A549 (cell line): ENCODE measurements around the gene ACOT11. TPM values are rescaled to one million over a fixed set of nuclear protein-coding genes. Genes with fewer than 3 reads are reported as not detected.

Experiments used
- ATAC-seq, 2 experiments: fragments of 200-7000 bp in 1 of 2; fragments of >200 bp in 1 of 2; cut with Nextera tagmentation in 1 of 2; cut with Tn5 transposase in 1 of 2; 3 replicates each; pipeline versions ENCODE4 v1.8.0 to v1.9.1; 2018 to 2020; ENCODE audit warnings: mild to moderate bottlenecking in 1 of 2, moderate library complexity in 1 of 2
- CTCF ChIA-PET: fragments of 300-600 bp; sonication (Branson Sonifier 250); formaldehyde crosslinking; extraction: SDS; loops from one replicate; lab custom pipeline; 2021; ENCODE audit warnings: antibody characterized with exemption, inconsistent platforms; lab: Yijun Ruan, JAX
- POLR2A ChIA-PET: fragments of 350-600 bp; formaldehyde crosslinking; extraction: SDS; loops from one replicate; lab custom pipeline; 2021; ENCODE audit warnings: antibody characterized with exemption, inconsistent platforms; lab: Yijun Ruan, JAX
- DNase-seq, 2 experiments: peaks; one replicate each; pipeline versions ENCODE4 v3.0.0 to v3.0.0-alpha.2; 2011 to 2016; ENCODE audit warnings: low read depth in 1 of 2, low spot score in 1 of 2
- FAIRE-seq: peaks from 2 replicates; lab custom pipeline; 2011; peaks lifted over from hg19 to GRCh38; lab: Jason Lieb, UNC
- H3K27ac ChIP-seq, 2 experiments: fragments of >200 bp; sonication (Bioruptor Twin); formaldehyde crosslinking; 3 replicates each; pipeline ENCODE4 v1.5.1; 2016 to 2017
- H3K4me1 ChIP-seq: fragments of >200 bp; sonication (Bioruptor Twin); formaldehyde crosslinking; 3 replicates; pipeline ENCODE4 v1.6.1; 2016
- H3K4me2 ChIP-seq: fragments of >200 bp; sonication (Bioruptor Twin); formaldehyde crosslinking; 3 replicates; pipeline ENCODE4 v1.6.1; 2016
- H3K4me3 ChIP-seq: fragments of >200 bp; sonication (Bioruptor Twin); formaldehyde crosslinking; 3 replicates; pipeline ENCODE4 v1.5.1; 2016
- H3K9me3 ChIP-seq: fragments of >200 bp; sonication (Bioruptor Twin); formaldehyde crosslinking; 3 replicates; pipeline ENCODE4 v1.6.1; 2016
- BCL3 ChIP-seq: fragments of >200 bp; sonication (Bioruptor Twin); formaldehyde crosslinking; IDR thresholded peaks from 3 replicates; pipeline ENCODE4 v1.6.1; 2016
- CBX8 ChIP-seq: fragments of 200-600 bp; sonication (generic); IDR thresholded peaks from 2 replicates; pipeline ENCODE4 v1.6.1; 2016
- CEBPB ChIP-seq, 2 experiments: fragments of >200 bp in 1 of 2; sonication (Bioruptor Twin) in 1 of 2; formaldehyde crosslinking in 1 of 2; IDR thresholded peaks; 2 replicates each; pipeline ENCODE4 v1.6.1; 2012 to 2016
- CHD2 ChIP-seq: fragments of 150-350 bp; IDR thresholded peaks from 2 replicates; pipeline ENCODE4 v1.6.1; 2014; ENCODE audit warnings: low read length; ENCODE audit not compliant: partially characterized antibody
- E2F6 ChIP-seq: IDR thresholded peaks from 2 replicates; pipeline ENCODE4 v1.6.1; 2012; ENCODE audit warnings: low read depth, borderline replicate concordance
- EHMT2 ChIP-seq: fragments of 200-600 bp; sonication (generic); IDR thresholded peaks from 2 replicates; pipeline ENCODE4 v1.6.1; 2016; ENCODE audit warnings: antibody characterized with exemption, low read depth, mild to moderate bottlenecking, moderate library complexity
- FOSB ChIP-seq: fragments of 250-450 bp; sonication (Bioruptor Pico); IDR thresholded peaks from 2 replicates; pipeline ENCODE4 v1.5.0; 2020; ENCODE audit warnings: mild to moderate bottlenecking, moderate library complexity
- GATA3 ChIP-seq: IDR thresholded peaks from 2 replicates; pipeline ENCODE4 v1.6.1; 2012; ENCODE audit warnings: borderline replicate concordance
- HEYL ChIP-seq: fragments of 250-450 bp; sonication (Bioruptor Pico); IDR thresholded peaks from 2 replicates; pipeline ENCODE4 v1.8.0; 2021; ENCODE audit warnings: mild to moderate bottlenecking, moderate library complexity
- HMGXB4 ChIP-seq: fragments of 250-450 bp; sonication (Bioruptor Pico); IDR thresholded peaks from 2 replicates; pipeline ENCODE4 v1.5.0; 2021; ENCODE audit warnings: mild to moderate bottlenecking, moderate library complexity, borderline replicate concordance
- HOXA7 ChIP-seq: fragments of 250-450 bp; sonication (Bioruptor Pico); IDR thresholded peaks from 2 replicates; pipeline ENCODE4 v1.5.0; 2020; ENCODE audit warnings: mild to moderate bottlenecking, moderate library complexity
- HOXB13 ChIP-seq: fragments of 250-450 bp; sonication (Bioruptor Pico); IDR thresholded peaks from 2 replicates; pipeline ENCODE4 v1.5.0; 2020; ENCODE audit warnings: low read depth, mild to moderate bottlenecking, moderate library complexity
- JUN ChIP-seq, 2 experiments: fragments of >200 bp; sonication (Bioruptor Twin); formaldehyde crosslinking; IDR thresholded peaks; 2 replicates in 1 of 2; 3 replicates in 1 of 2; pipeline ENCODE4 v1.6.1; 2016 to 2017
- JUNB ChIP-seq: fragments of >200 bp; sonication (Bioruptor Twin); formaldehyde crosslinking; IDR thresholded peaks from 2 replicates; pipeline ENCODE4 v1.6.1; 2016
- KDM1A ChIP-seq: fragments of 200-600 bp; sonication (generic); IDR thresholded peaks from 2 replicates; pipeline ENCODE4 v1.6.1; 2016; ENCODE audit warnings: low read depth, mild to moderate bottlenecking
- KDM5A ChIP-seq: fragments of 200-600 bp; sonication (generic); IDR thresholded peaks from 2 replicates; pipeline ENCODE4 v1.6.1; 2016; ENCODE audit warnings: antibody characterized with exemption, mild to moderate bottlenecking
- MAFK ChIP-seq: fragments of 450-650 bp; IDR thresholded peaks from 2 replicates; pipeline ENCODE4 v1.6.1; 2014; ENCODE audit not compliant: partially characterized antibody
- NFE2L2 ChIP-seq: fragments of 150-350 bp; conservative IDR thresholded peaks from 2 replicates; pipeline ENCODE4 v1.6.1; 2014; ENCODE audit warnings: low read length
- PBX3 ChIP-seq: IDR thresholded peaks from 2 replicates; pipeline ENCODE4 v1.6.1; 2012
- PHF8 ChIP-seq: fragments of 200-600 bp; sonication (generic); IDR thresholded peaks from 2 replicates; pipeline ENCODE4 v1.6.1; 2016; ENCODE audit warnings: low read depth, mild to moderate bottlenecking, antibody characterized with exemption, moderate library complexity, borderline replicate concordance
- POLR2AphosphoS2 ChIP-seq: conservative IDR thresholded peaks from 2 replicates; pipeline ENCODE4 v1.6.1; 2012; ENCODE audit warnings: low read length, improper control_type of control experiment, inconsistent platforms
- RAD21 ChIP-seq, 2 experiments: fragments of >200 bp in 1 of 2; sonication (Bioruptor Twin) in 1 of 2; formaldehyde crosslinking in 1 of 2; IDR thresholded peaks in 1 of 2; conservative IDR thresholded peaks in 1 of 2; 2 replicates in 1 of 2; 3 replicates in 1 of 2; pipeline ENCODE4 v1.6.1; 2012 to 2018; ENCODE audit warnings: inconsistent platforms in 1 of 2
- RCOR1 ChIP-seq: fragments of 150-350 bp; IDR thresholded peaks from 2 replicates; pipeline ENCODE4 v1.6.1; 2014; ENCODE audit warnings: antibody characterized with exemption, low read length, low read depth
- RFX5 ChIP-seq: fragments of 450-650 bp; IDR thresholded peaks from 2 replicates; pipeline ENCODE4 v1.7.1; 2014; ENCODE audit warnings: antibody characterized with exemption, mild to moderate bottlenecking, moderate library complexity
- SMC3 ChIP-seq: fragments of >200 bp; sonication (Bioruptor Twin); formaldehyde crosslinking; IDR thresholded peaks from 3 replicates; pipeline ENCODE4 v1.6.1; 2018; ENCODE audit warnings: inconsistent platforms
- SREBF2 ChIP-seq: fragments of 450-650 bp; IDR thresholded peaks from 2 replicates; pipeline ENCODE4 v1.6.1; 2014; ENCODE audit warnings: mild to moderate bottlenecking, moderate library complexity
- TFCP2L1 ChIP-seq: fragments of 250-450 bp; sonication (Bioruptor Pico); IDR thresholded peaks from 2 replicates; pipeline ENCODE4 v1.5.0; 2021; ENCODE audit warnings: mild to moderate bottlenecking
- TP53 ChIP-seq: fragments of 250-450 bp; sonication (Bioruptor Pico); IDR thresholded peaks from 2 replicates; pipeline ENCODE4 v1.5.0; 2021; ENCODE audit warnings: mild to moderate bottlenecking, moderate library complexity
- ZNF302 ChIP-seq: fragments of 250-450 bp; sonication (Bioruptor Pico); IDR thresholded peaks from 2 replicates; pipeline ENCODE4 v1.9.0; 2021; ENCODE audit warnings: inconsistent platforms, mild to moderate bottlenecking, moderate library complexity
- WGBS: methylation state at CpG from one replicate; pipeline ENCODE4 v1.1.6; 2017; ENCODE audit errors: missing lambda C conversion rate; 5-methylcytosine and 5-hydroxymethylcytosine counted together
- polyA plus RNA-seq, 4 experiments: library from polyadenylated mRNA; depleted of rRNA in 3 of 4; stranded (reverse); fragments of >200 nt; fragmentation: RNase III in 1 of 4; extraction: RNeasy Plus Mini Kit Qiagen cat#74134 plus additional on column Dnase treatment in 1 of 4; gene quantifications; 2 replicates in 3 of 4; 3 replicates in 1 of 4; pipeline ENCODE4 v1.2.3, GENCODE V29; 2011 to 2017

ACOT11 gene
- polyA plus RNA-seq, 2 of the 4 experiments (the other 2 are of a cell fraction) = 1.7 TPM

GRCh38 chr1:54600947-54601721 is 53.1 kb downstream of the ACOT11 start:
- FAIRE-seq (no peak), DNase-seq (no peak), ATAC-seq (no peak)
- ChIA-PET CTCF (interaction anchor here (0.6 kb wide), 1 partner anchor 37 kb away, joined by 3 read pairs; no protein-coding TSS in a partner anchor), POLR2A (interaction anchor here (0.6 kb wide), 1 partner anchor 205 kb away, joined by 4 read pairs; no protein-coding TSS in a partner anchor)
- H3K4me3 ChIP-seq = no peak overlapping the region
- TF ChIP-seq PBX3 (no peak), HEYL (CRISPR knock-in tag) (no peak), CHD2 (no peak), KDM5A (no peak), PHF8 (no peak), ZNF302 (no peak), HOXA7 (CRISPR knock-in tag) (no peak), JUNB (no peak), E2F6 (no peak), HMGXB4 (CRISPR knock-in tag) (no peak), GATA3 (no peak), SMC3 (no peak), RAD21 (conservative IDR thresholded peaks at IDR 0.05 in 1 of 2, IDR thresholded peaks at IDR 0.05 in 1 of 2) (no peak), BCL3 (no peak), MAFK (no peak), FOSB (CRISPR knock-in tag) (no peak)
- TF ChIP-seq, all 56 proteins: peak for 0
- 84% methylated on average over 12 of the region's 21 CpGs for WGBS
- no peak overlapping the region for H3K4me2 ChIP-seq
- no peaks in the 10 kb centered on the region for H3K9me3 ChIP-seq
- no peaks in the 10 kb centered on the region for H3K4me1 ChIP-seq
- no peak overlapping the region for H3K27ac ChIP-seq

GRCh38 chr1:54601730-54602129 is 53.7 kb downstream of the ACOT11 start:
- no peak overlapping the region for H3K4me3 ChIP-seq
- WGBS = 79% methylated on average over 7 of the region's 10 CpGs
- no peak for FAIRE-seq
- H3K4me1 ChIP-seq = no peaks in the 10 kb centered on the region
- POLR2A ChIA-PET = no interaction called here
- TF ChIP-seq HOXB13 = no peak
- no peak for TF ChIP-seq TP53
- no peak for TF ChIP-seq POLR2AphosphoS2
- no peak for TF ChIP-seq JUN (IDR thresholded peaks at IDR 0.05)
- no peak for TF ChIP-seq EHMT2
- TF ChIP-seq RFX5 = no peak
- TF ChIP-seq GATA3 = no peak
- no peak for TF ChIP-seq SREBF2
- TF ChIP-seq CEBPB (IDR thresholded peaks at IDR 0.05) = no peak
- no peak for TF ChIP-seq CBX8
- TF ChIP-seq KDM1A = no peak
- TF ChIP-seq NFE2L2 = no peak
- TF ChIP-seq TFCP2L1 (CRISPR knock-in tag) = no peak
- TF ChIP-seq RCOR1 = no peak
- no peak for TF ChIP-seq FOSB (CRISPR knock-in tag)
- TF ChIP-seq KDM5A = no peak
- TF ChIP-seq RAD21 (conservative IDR thresholded peaks at IDR 0.05 in 1 of 2, IDR thresholded peaks at IDR 0.05 in 1 of 2) = no peak
- H3K4me2 ChIP-seq = no peak overlapping the region
- CTCF ChIA-PET = no interaction called here
- H3K27ac ChIP-seq = no peak overlapping the region
- no peak for DNase-seq
- no peaks in the 10 kb centered on the region for H3K9me3 ChIP-seq
- no peak for ATAC-seq
